Adrenal gland (tissue), 12 donors: ENCODE data around the gene DAPK2. TPM values are rescaled to one million over a fixed set of nuclear protein-coding genes. Genes with fewer than 3 reads are reported as not detected.

Experiments used
- DNase-seq, 7 donors: peaks; one replicate each; pipeline ENCODE4 v3.0.0-alpha.2; 2019 to 2020
- H3K27ac ChIP-seq, 5 donors: fragments of 200-600 bp; sonication (generic) in 4 of 5; 1 replicate in 3 of 5; 2 replicates in 2 of 5; pipeline versions ENCODE4 v1.5.1 to v1.8.0; 2016 to 2020; ENCODE audit warnings: mild to moderate bottlenecking in 1 of 5
- H3K27me3 ChIP-seq: fragments of 200-600 bp; 2 replicates; pipeline ENCODE4 v1.8.0; 2021
- H3K36me3 ChIP-seq, 2 donors: fragments of 200-600 bp; replicated peaks in 1 of 2; 1 replicate in 1 of 2; 2 replicates in 1 of 2; pipeline versions ENCODE4 v1.5.1 to v1.8.0; 2018 to 2022
- H3K4me1 ChIP-seq, 2 donors: fragments of 200-600 bp; replicated peaks in 1 of 2; 1 replicate in 1 of 2; 2 replicates in 1 of 2; pipeline versions ENCODE4 v1.5.1 to v1.8.0; 2018 to 2021
- H3K4me3 ChIP-seq, 4 donors: fragments of 200-600 bp; sonication (generic) in 3 of 4; one replicate each; pipeline ENCODE4 v1.5.1; 2016 to 2018
- H3K9me3 ChIP-seq, 3 donors: fragments of 200-600 bp; sonication (generic) in 1 of 3; replicated peaks in 1 of 3; 1 replicate in 2 of 3; 2 replicates in 1 of 3; pipeline versions ENCODE4 v1.5.1 to v1.8.0; 2016 to 2021
- CTCF ChIP-seq, 6 experiments: fragments of 450-650 bp in 4 of 6; fragments of 200-600 bp in 2 of 6; sonication (generic) in 1 of 6; IDR thresholded peaks; 1 replicate in 5 of 6; 2 replicates in 1 of 6; pipeline versions ENCODE4 v1.5.1 to v1.8.0; 2016 to 2021; ENCODE audit warnings: antibody characterized with exemption in 6 of 6, mild to moderate bottlenecking in 2 of 6, moderate library complexity in 1 of 6
- POLR2A ChIP-seq, 2 donors: fragments of 450-650 bp; IDR thresholded peaks; one replicate each; pipeline ENCODE4 v1.6.1; 2017; ENCODE audit warnings: antibody characterized with exemption in 2 of 2, mild to moderate bottlenecking in 2 of 2, moderate library complexity in 1 of 2
- WGBS, 4 donors: extraction: QIAGEN DNeasy Blood & Tissue Kit in 2 of 4; methylation state at CpG; one replicate each; pipeline versions ENCODE4 v1.1.5 to v1.1.7; 2013 to 2017; 5-methylcytosine and 5-hydroxymethylcytosine counted together
- intact Hi-C, 2 donors: fragments of 100-400 bp; cut with DNase I; formaldehyde crosslinking; loops; one replicate each; pipeline versions ENCODE4 v1.14.1 to v1.15.0; 2022 to 2023
- polyA plus RNA-seq, 3 donors: library from polyadenylated mRNA; stranded (reverse); fragments of 200-250 nt in 2 of 3; fragments of 350-450 nt in 1 of 3; fragmentation: Illumina TruSeq in 1 of 3; extraction: RNeasy Lipid Tissue Mini Kit (QIAGEN cat#74804) in 1 of 3; gene quantifications; one replicate each; pipeline ENCODE4 v1.2.3, GENCODE V29; 2013 to 2014
- total RNA-seq, 9 donors: library from RNA; depleted of rRNA in 4 of 9; stranded (reverse); fragments of >200 nt in 4 of 9; fragments of 120-200 nt in 1 of 9; fragmentation: NEBNext Ultra II Directional in 1 of 9; extraction: Animal tissue kit (Norgen Biotek cat#: 25700) in 1 of 9; gene quantifications; one replicate each; pipeline versions ENCODE4 v1.1.0 to v1.2.4, GENCODE V29; 2013 to 2023
- donor health status: healthy with polysubstance abuse.
- donor health status: Bipolar disorder and iron deficiency.
- donor health status: DM: yes; HTN: yes; CAD: no.
- donor health status: DM: no; HTN: no; CAD: no.
- donor health status: DM: no; HTN: no; CAD: no.
- donor health status: DM: yes; HTN: yes; CAD: no.

The DAPK2 gene
- total and polyA plus RNA-seq, 12 donors: 0.97 to 8.7 (median 6.1) TPM

GRCh38 chr15:64071931-64072765, 25.9 kb upstream of the DAPK2 start:
- Histone ChIP-seq H3K27ac (peak overlapping the region; percentile 48 to 95 (median 87)), H3K9me3 (no peaks in the 10 kb centered on the region), H3K4me1 (peaks cover 41 to 53% of the 10 kb centered on the region in 2 donors), H3K4me3 (no peak overlapping the region), H3K36me3 (peaks cover 0 to 10% of the 10 kb centered on the region in 2 donors), H3K27me3 (no peaks in the 10 kb centered on the region)
- TF ChIP-seq CTCF (IDR thresholded peaks at IDR 0.05) (no peak), POLR2A (IDR thresholded peaks at IDR 0.05) (no peak)
- intact Hi-C loops: no loop called here
- 79 to 92% (median 84%) methylated on average over 4 of the region's 4 CpGs for WGBS, 4 donors
- DNase-seq: no peak

GRCh38 chr15:64070965-64071851, 24.9 kb upstream of the DAPK2 start:
- H3K27ac ChIP-seq: peak overlapping the region; percentile 48 to 95 (median 87)
- H3K27me3 ChIP-seq: no peaks in the 10 kb centered on the region
- 27 to 52% (median 32%) methylated on average over 8 of the region's 8 CpGs for WGBS, 4 donors
- TF ChIP-seq CTCF (IDR thresholded peaks at IDR 0.05) (no peak), POLR2A (IDR thresholded peaks at IDR 0.05) (peak in 1 of 2 donors; percentile 81)
- H3K4me3 ChIP-seq: no peak overlapping the region
- H3K9me3 ChIP-seq: no peaks in the 10 kb centered on the region
- peak; percentile 79 to 93 (median 91) for DNase-seq
- intact Hi-C loops: no loop called here
- H3K4me1 ChIP-seq: peaks cover 41 to 53% of the 10 kb centered on the region in 2 donors
- H3K36me3 ChIP-seq: peaks cover 0 to 10% of the 10 kb centered on the region in 2 donors

- Histone ChIP-seq H3K4me1 (peaks cover 41 to 49% of the 10 kb centered on the region in 2 donors), H3K27me3 (no peaks in the 10 kb centered on the region), H3K9me3 (no peaks in the 10 kb centered on the region), H3K4me3 (no peak overlapping the region), H3K36me3 (peaks cover 0 to 7% of the 10 kb centered on the region in 2 donors), H3K27ac (peak overlapping the region; percentile 22 to 95 (median 87))
- TF ChIP-seq CTCF (IDR thresholded peaks at IDR 0.05) (no peak), POLR2A (IDR thresholded peaks at IDR 0.05) (no peak)
- intact Hi-C loops: no loop called here
- DNase-seq: no peak
- 95 to 97% (median 97%) methylated on average over 3 of the region's 3 CpGs for WGBS, 4 donors
Measured at GRCh38 chr15:64070106-64070505, 23.8 kb upstream of the DAPK2 start.

DNA sequence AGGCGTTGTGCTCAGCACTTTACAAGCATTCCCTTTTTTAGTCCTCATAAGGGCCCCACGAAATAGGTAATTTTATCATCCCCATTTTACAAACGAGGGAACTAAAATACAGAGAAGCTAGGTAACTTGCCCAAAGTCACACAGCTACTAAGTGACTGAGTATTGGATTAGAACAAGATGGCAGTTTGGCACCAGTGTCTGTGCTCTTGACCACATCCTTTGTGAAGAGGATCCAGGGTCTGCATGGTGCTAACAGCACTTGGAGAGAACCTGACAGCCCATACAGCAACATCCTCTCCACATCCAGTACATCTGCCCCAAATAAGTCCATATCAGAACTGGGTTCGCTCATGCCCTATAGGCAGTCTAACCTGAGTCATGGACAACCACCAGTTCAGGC, 21.8 kb upstream of the DAPK2 start:
- intact Hi-C loops: loop anchor here in 1 of 2 donors (5.0 to 10.0 kb wide), 2 partner anchors 316 to 603 kb away; no protein-coding TSS in a partner anchor
- peaks cover 36 to 41% of the 10 kb centered on the region in 2 donors for H3K4me1 ChIP-seq
- TF ChIP-seq CTCF (IDR thresholded peaks at IDR 0.05) (no peak), POLR2A (IDR thresholded peaks at IDR 0.05) (no peak)

More for the DNA sequence above, 21.8 kb upstream of the DAPK2 start:
- Histone ChIP-seq H3K9me3 (no peaks in the 10 kb centered on the region), H3K4me3 (no peak overlapping the region), H3K27ac (no peak overlapping the region), H3K27me3 (no peaks in the 10 kb centered on the region), H3K36me3 (no peaks in the 10 kb centered on the region)
- WGBS, 4 donors: 57 to 61% (median 59%) methylated on average over 4 of the region's 4 CpGs
- DNase-seq: no peak
